ENCODE measurements around the gene MARK1. TPM values are rescaled to one million over a fixed set of nuclear protein-coding genes. Genes with fewer than 3 reads are reported as not detected.

MARK1 gene
- total RNA-seq, 4 donors from 2014 or later = 4.3 to 6.8 (median 5.4) TPM

- DNase-seq = no peak
- no peaks in the 10 kb centered on the region for H3K4me1 ChIP-seq
- no peaks in the 10 kb centered on the region for H3K36me3 ChIP-seq
- in situ Hi-C loops (cut with MboI; ENCODE audit: low pct_ligation_motif_present in 1 of 4, low pct_unique_long_range_greater_than_20kb in 1 of 4, low sequenced_read_pairs in 3 of 4) (no loop called here), intact Hi-C loops (cut with DNase I; ENCODE audit: low total_unique reads) (no loop called here)
- H3K4me3 ChIP-seq = no peak overlapping the region
- no peak for TF ChIP-seq POLR2AphosphoS5 (IDR thresholded peaks at IDR 0.05)
- no peak for TF ChIP-seq EP300 (IDR thresholded peaks at IDR 0.05; ENCODE audit: low read depth)
- no peak for TF ChIP-seq CTCF (IDR thresholded peaks at IDR 0.05)
- TF ChIP-seq POLR2A (IDR thresholded peaks at IDR 0.05) = no peak
- H3K9me3 ChIP-seq = no peaks in the 10 kb centered on the region
- H3K27me3 ChIP-seq = no peaks in the 10 kb centered on the region
- no peak overlapping the region for H3K27ac ChIP-seq
- WGBS, 2 donors (ENCODE audit: low coverage in 1 of 2) = 80 to 100% methylated on average over 1 of the region's 1 CpG
Measured at GRCh38 chr1:220655509-220655908, 127.6 kb downstream of the MARK1 start.

- DNase-seq = no peak
- H3K4me1 ChIP-seq = no peaks in the 10 kb centered on the region
- TF ChIP-seq POLR2A (IDR thresholded peaks at IDR 0.05) = no peak
- TF ChIP-seq POLR2AphosphoS5 (IDR thresholded peaks at IDR 0.05) = no peak
- in situ Hi-C loops (cut with MboI; ENCODE audit: low pct_ligation_motif_present in 1 of 4, low pct_unique_long_range_greater_than_20kb in 1 of 4, low sequenced_read_pairs in 3 of 4) = no loop called here
- intact Hi-C loops (cut with DNase I; ENCODE audit: low total_unique reads) = no loop called here
- H3K27me3 ChIP-seq = no peaks in the 10 kb centered on the region
- no peak overlapping the region for H3K27ac ChIP-seq
- no peak overlapping the region for H3K4me3 ChIP-seq
- no peaks in the 10 kb centered on the region for H3K36me3 ChIP-seq
- no peaks in the 10 kb centered on the region for H3K9me3 ChIP-seq
Measured at GRCh38 chr1:220655961-220656740, 128.2 kb downstream of the MARK1 start.

- Histone ChIP-seq H3K4me3 (no peak overlapping the region), H3K9me3 (no peaks in the 10 kb centered on the region), H3K27ac (no peak overlapping the region), H3K4me1 (no peaks in the 10 kb centered on the region), H3K27me3 (no peaks in the 10 kb centered on the region), H3K36me3 (no peaks in the 10 kb centered on the region)
- 40 to 77% methylated on average over 1 to 3 of the region's 3 CpGs for WGBS, 2 donors (ENCODE audit: low coverage in 1 of 2)
- DNase-seq = no peak
- in situ Hi-C loops (cut with MboI; ENCODE audit: low pct_ligation_motif_present in 1 of 4, low pct_unique_long_range_greater_than_20kb in 1 of 4, low sequenced_read_pairs in 3 of 4) (no loop called here), intact Hi-C loops (cut with DNase I; ENCODE audit: low total_unique reads) (no loop called here)
- TF ChIP-seq POLR2A (IDR thresholded peaks at IDR 0.05) = no peak
- no peak for TF ChIP-seq EP300 (IDR thresholded peaks at IDR 0.05; ENCODE audit: low read depth)
- no peak for TF ChIP-seq POLR2AphosphoS5 (IDR thresholded peaks at IDR 0.05)
- TF ChIP-seq CTCF (IDR thresholded peaks at IDR 0.05) = no peak
Measured at GRCh38 chr1:220666349-220666748, 138.4 kb downstream of the MARK1 start.

GRCh38 chr1:220669005-220669404, 141.1 kb downstream of the MARK1 start:
- intact Hi-C loops (cut with DNase I; ENCODE audit: low total_unique reads) (no loop called here), in situ Hi-C loops (cut with MboI; ENCODE audit: low pct_ligation_motif_present in 1 of 4, low pct_unique_long_range_greater_than_20kb in 1 of 4, low sequenced_read_pairs in 3 of 4) (no loop called here)
- DNase-seq = no peak
- H3K4me1 ChIP-seq = no peaks in the 10 kb centered on the region
- H3K36me3 ChIP-seq = no peaks in the 10 kb centered on the region
- H3K4me3 ChIP-seq = no peak overlapping the region
- no peak overlapping the region for H3K27ac ChIP-seq
- 63 to 80% methylated on average over 1 of the region's 1 CpG for WGBS, 2 donors (ENCODE audit: low coverage in 1 of 2)
- H3K27me3 ChIP-seq = peaks cover 4% of the 10 kb centered on the region
- no peaks in the 10 kb centered on the region for H3K9me3 ChIP-seq
- TF ChIP-seq POLR2A (IDR thresholded peaks at IDR 0.05) = no peak
- TF ChIP-seq CTCF (IDR thresholded peaks at IDR 0.05) = no peak
- no peak for TF ChIP-seq POLR2AphosphoS5 (IDR thresholded peaks at IDR 0.05)
- no peak for TF ChIP-seq EP300 (IDR thresholded peaks at IDR 0.05; ENCODE audit: low read depth)

GRCh38 chr1:220670365-220670764, 142.4 kb downstream of the MARK1 start:
- Histone ChIP-seq H3K27me3 (peaks cover 4% of the 10 kb centered on the region), H3K4me1 (no peaks in the 10 kb centered on the region), H3K4me3 (no peak overlapping the region), H3K27ac (no peak overlapping the region), H3K36me3 (no peaks in the 10 kb centered on the region), H3K9me3 (no peaks in the 10 kb centered on the region)
- no peak for DNase-seq
- intact Hi-C loops (cut with DNase I; ENCODE audit: low total_unique reads) (no loop called here), in situ Hi-C loops (cut with MboI; ENCODE audit: low pct_ligation_motif_present in 1 of 4, low pct_unique_long_range_greater_than_20kb in 1 of 4, low sequenced_read_pairs in 3 of 4) (no loop called here)
- TF ChIP-seq POLR2A (IDR thresholded peaks at IDR 0.05) = no peak
- no peak for TF ChIP-seq POLR2AphosphoS5 (IDR thresholded peaks at IDR 0.05)
- no peak for TF ChIP-seq CTCF (IDR thresholded peaks at IDR 0.05)
- no peak for TF ChIP-seq EP300 (IDR thresholded peaks at IDR 0.05; ENCODE audit: low read depth)
